Spleen (tissue), 7 donors: ENCODE measurements around the gene RGPD5.
"Not testable (repeated sequence)": the region's sequence is repeated elsewhere in the genome, so short reads cannot be mapped to it uniquely, and the experiment has no call there.

ENCODE experiments used
- CTCF ChIP-seq, 11 experiments: fragments of 200-600 bp in 7 of 11; fragments of 450-650 bp in 4 of 11; sonication (generic) in 4 of 11; IDR thresholded peaks in 8 of 11; conservative IDR thresholded peaks in 3 of 11; 1 replicate in 7 of 11; 2 replicates in 4 of 11; pipeline versions ENCODE4 v1.4.0 to v1.8.0; 2016 to 2021; ENCODE audit warnings: antibody characterized with exemption in 11 of 11, inconsistent platforms in 4 of 11, mild to moderate bottlenecking in 1 of 11
- POLR2A ChIP-seq, 3 donors: fragments of 450-650 bp; IDR thresholded peaks; one replicate each; pipeline ENCODE4 v1.5.1; 2017; ENCODE audit warnings: antibody characterized with exemption in 3 of 3, mild to moderate bottlenecking in 1 of 3
- donor health status: DM: no; HTN: no; CAD: no; lungs with moderate emphysema.
- donor health status: DM: no; HTN: no; CAD: no.
- donor health status: DM: no; HTN: no; CAD: no.

GRCh38 chr2:109876625-109877024 is 82.5 kb downstream of the RGPD5 start:
- not testable (repeated sequence) for TF ChIP-seq CTCF (IDR thresholded peaks at IDR 0.05 in 8 of 11, conservative IDR thresholded peaks at IDR 0.05 in 3 of 11); POLR2A (IDR thresholded peaks at IDR 0.05)
